Hepatocyte (in vitro differentiated cells): ENCODE results near the gene KRCC1.

Experiments used
- CTCF ChIP-seq: fragments of 200-600 bp; sonication (generic); IDR thresholded peaks from 2 replicates; pipeline ENCODE4 v1.5.1; 2016; ENCODE audit warnings: antibody characterized with exemption, mild to moderate bottlenecking; ENCODE audit not compliant: poor library complexity
- EZH2 ChIP-seq: fragments of 200-600 bp; sonication (generic); IDR thresholded peaks from 2 replicates; pipeline ENCODE4 v1.6.1; 2016; ENCODE audit warnings: antibody characterized with exemption, mild to moderate bottlenecking, borderline replicate concordance
- EZH2phosphoT487 ChIP-seq: fragments of 200-600 bp; sonication (generic); IDR thresholded peaks from one replicate; pipeline ENCODE4 v1.6.1; 2018; ENCODE audit warnings: antibody characterized with exemption, mild to moderate bottlenecking, low read depth, moderate library complexity; ENCODE audit not compliant: unreplicated experiment, severe bottlenecking

- TF ChIP-seq CTCF = no peak
- TF ChIP-seq EZH2 = no peak
- no peak for TF ChIP-seq EZH2phosphoT487
Observed at GRCh38 chr2:88036182-88036581, 19.4 kb downstream of the KRCC1 start.
